HepG2 (cell line): ENCODE results near the gene CCDC106. TPM values are rescaled to one million over a fixed set of nuclear protein-coding genes. Genes with fewer than 3 reads are reported as not detected.

ENCODE experiments used
- DNMT3B ChIP-seq: conservative IDR thresholded peaks from 2 replicates; pipeline ENCODE4 v1.6.1; 2016; ENCODE audit warnings: missing biosample characterization, control low read depth
- GATAD1 ChIP-seq: IDR thresholded peaks from 2 replicates; pipeline ENCODE4 v1.6.1; 2016; ENCODE audit warnings: missing genetic modification reagents, missing compliant biosample characterization
- KLF9 ChIP-seq: IDR thresholded peaks from 2 replicates; pipeline ENCODE4 v1.6.1; 2016; ENCODE audit warnings: low read depth
- NFE2 ChIP-seq: sonication (generic); formaldehyde crosslinking; IDR thresholded peaks from 2 replicates; pipeline ENCODE4 v1.4.0; 2020; ENCODE audit warnings: missing genetic modification reagents
- RFXAP ChIP-seq: sonication (generic); formaldehyde crosslinking; IDR thresholded peaks from 2 replicates; pipeline ENCODE4 v1.4.0; 2020; ENCODE audit warnings: missing genetic modification reagents, borderline replicate concordance
- SP2 ChIP-seq: sonication (generic); formaldehyde crosslinking; IDR thresholded peaks from 2 replicates; pipeline ENCODE4 v1.5.1; 2020; ENCODE audit warnings: mild to moderate bottlenecking, missing genetic modification reagents
- ZFP41 ChIP-seq: sonication (generic); formaldehyde crosslinking; IDR thresholded peaks from 2 replicates; pipeline ENCODE4 v1.4.0; 2020; ENCODE audit warnings: mild to moderate bottlenecking, missing genetic modification reagents, borderline replicate concordance
- ZNF276 ChIP-seq: sonication (generic); formaldehyde crosslinking; IDR thresholded peaks from 2 replicates; pipeline ENCODE4 v1.4.0; 2020; ENCODE audit warnings: mild to moderate bottlenecking, low read depth, missing genetic modification reagents
- ZNF333 ChIP-seq: sonication (generic); formaldehyde crosslinking; IDR thresholded peaks from 2 replicates; pipeline ENCODE4 v1.4.0; 2020; ENCODE audit warnings: mild to moderate bottlenecking, missing genetic modification reagents, borderline replicate concordance
- ZNF605 ChIP-seq: sonication (generic); formaldehyde crosslinking; IDR thresholded peaks from 2 replicates; pipeline ENCODE4 v1.8.0; 2022; ENCODE audit warnings: mild to moderate bottlenecking, missing genetic modification reagents
- ZNF790 ChIP-seq: sonication (generic); formaldehyde crosslinking; IDR thresholded peaks from 2 replicates; pipeline ENCODE4 v1.8.0; 2022; ENCODE audit warnings: missing genetic modification reagents, mild to moderate bottlenecking, borderline replicate concordance
- ZNF792 ChIP-seq: IDR thresholded peaks from 2 replicates; pipeline ENCODE4 v1.6.1; 2016
- ZNF839 ChIP-seq: sonication (generic); formaldehyde crosslinking; IDR thresholded peaks from 2 replicates; pipeline ENCODE4 v1.4.0; 2020; ENCODE audit warnings: missing genetic modification reagents, mild to moderate bottlenecking, borderline replicate concordance
- ZXDC ChIP-seq: sonication (generic); formaldehyde crosslinking; IDR thresholded peaks from 2 replicates; pipeline ENCODE4 v1.5.0; 2020; ENCODE audit warnings: mild to moderate bottlenecking, missing genetic modification reagents
- polyA plus RNA-seq, 8 experiments: library from polyadenylated mRNA; depleted of rRNA in 3 of 8; stranded (reverse) in 7 of 8; unstranded in 1 of 8; fragments of >200 nt; fragmentation: Illumina TruSeq in 4 of 8; extraction: Trizol in 4 of 8; gene quantifications; 2 replicates each; pipeline versions ENCODE4 v1.2.1 to v1.2.3, GENCODE V29; 2011 to 2016; ENCODE audit warnings: low read depth in 4 of 8, missing spikeins in 1 of 8, mixed read lengths in 1 of 8; ENCODE audit not compliant: insufficient read depth in 1 of 8
- total RNA-seq, 5 experiments: library from RNA; depleted of rRNA; stranded (reverse); fragments of >200 nt; fragmentation: Illumina TruSeq; extraction: Trizol; gene quantifications; 2 replicates each; pipeline ENCODE4 v1.2.3, GENCODE V29; 2016; ENCODE audit warnings: low read depth in 1 of 5
- TF ChIP-seq, protein P1 (sequence below): sonication (generic); formaldehyde crosslinking; conservative IDR thresholded peaks from 2 replicates; pipeline ENCODE4 v1.8.0; 2022; ENCODE audit warnings: mild to moderate bottlenecking, moderate library complexity, missing genetic modification reagents
- TF ChIP-seq, protein P2 (sequence below): sonication (generic); formaldehyde crosslinking; IDR thresholded peaks from 2 replicates; pipeline ENCODE4 v1.4.0; 2020; ENCODE audit warnings: missing genetic modification reagents, borderline replicate concordance
- TF ChIP-seq, protein P3 (sequence below): sonication (generic); formaldehyde crosslinking; IDR thresholded peaks from 2 replicates; pipeline ENCODE4 v1.8.1; 2023; ENCODE audit warnings: mild to moderate bottlenecking, inconsistent platforms, moderate library complexity, missing genetic modification reagents, borderline replicate concordance

The CCDC106 gene
- total and polyA plus RNA-seq, 2 of the 13 experiments (the other 11 are each of a cell fraction or from before 2014, with no cell fraction given) = 4.7 to 8.8 TPM

GRCh38 chr19:55654868-55655647 is 7.0 kb downstream of the CCDC106 start, which contains the start of gene U2AF2 (continued):
- 0 out of 2 replicates have a peak, but pooled peaks have one; percentile 53 for TF ChIP-seq ZNF276 (CRISPR knock-in tag)
- TF ChIP-seq NFE2 (CRISPR knock-in tag) = no peak
- TF ChIP-seq GATAD1 (CRISPR knock-in tag) = peak; percentile 81
- TF ChIP-seq ZNF839 (CRISPR knock-in tag) = no peak
- TF ChIP-seq ZNF605 (CRISPR knock-in tag) = 0 out of 2 replicates have a peak, but pooled peaks have one; percentile 17
- TF ChIP-seq, protein P1, sequence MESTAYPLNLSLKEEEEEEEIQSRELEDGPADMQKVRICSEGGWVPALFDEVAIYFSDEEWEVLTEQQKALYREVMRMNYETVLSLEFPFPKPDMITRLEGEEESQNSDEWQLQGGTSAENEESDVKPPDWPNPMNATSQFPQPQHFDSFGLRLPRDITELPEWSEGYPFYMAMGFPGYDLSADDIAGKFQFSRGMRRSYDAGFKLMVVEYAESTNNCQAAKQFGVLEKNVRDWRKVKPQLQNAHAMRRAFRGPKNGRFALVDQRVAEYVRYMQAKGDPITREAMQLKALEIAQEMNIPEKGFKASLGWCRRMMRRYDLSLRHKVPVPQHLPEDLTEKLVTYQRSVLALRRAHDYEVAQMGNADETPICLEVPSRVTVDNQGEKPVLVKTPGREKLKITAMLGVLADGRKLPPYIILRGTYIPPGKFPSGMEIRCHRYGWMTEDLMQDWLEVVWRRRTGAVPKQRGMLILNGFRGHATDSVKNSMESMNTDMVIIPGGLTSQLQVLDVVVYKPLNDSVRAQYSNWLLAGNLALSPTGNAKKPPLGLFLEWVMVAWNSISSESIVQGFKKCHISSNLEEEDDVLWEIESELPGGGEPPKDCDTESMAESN (CRISPR knock-in tag) = no peak
- 0 out of 2 replicates have a peak, but pooled peaks have one; percentile 11 for TF ChIP-seq DNMT3B (CRISPR knock-in tag)
- TF ChIP-seq, protein P2, sequence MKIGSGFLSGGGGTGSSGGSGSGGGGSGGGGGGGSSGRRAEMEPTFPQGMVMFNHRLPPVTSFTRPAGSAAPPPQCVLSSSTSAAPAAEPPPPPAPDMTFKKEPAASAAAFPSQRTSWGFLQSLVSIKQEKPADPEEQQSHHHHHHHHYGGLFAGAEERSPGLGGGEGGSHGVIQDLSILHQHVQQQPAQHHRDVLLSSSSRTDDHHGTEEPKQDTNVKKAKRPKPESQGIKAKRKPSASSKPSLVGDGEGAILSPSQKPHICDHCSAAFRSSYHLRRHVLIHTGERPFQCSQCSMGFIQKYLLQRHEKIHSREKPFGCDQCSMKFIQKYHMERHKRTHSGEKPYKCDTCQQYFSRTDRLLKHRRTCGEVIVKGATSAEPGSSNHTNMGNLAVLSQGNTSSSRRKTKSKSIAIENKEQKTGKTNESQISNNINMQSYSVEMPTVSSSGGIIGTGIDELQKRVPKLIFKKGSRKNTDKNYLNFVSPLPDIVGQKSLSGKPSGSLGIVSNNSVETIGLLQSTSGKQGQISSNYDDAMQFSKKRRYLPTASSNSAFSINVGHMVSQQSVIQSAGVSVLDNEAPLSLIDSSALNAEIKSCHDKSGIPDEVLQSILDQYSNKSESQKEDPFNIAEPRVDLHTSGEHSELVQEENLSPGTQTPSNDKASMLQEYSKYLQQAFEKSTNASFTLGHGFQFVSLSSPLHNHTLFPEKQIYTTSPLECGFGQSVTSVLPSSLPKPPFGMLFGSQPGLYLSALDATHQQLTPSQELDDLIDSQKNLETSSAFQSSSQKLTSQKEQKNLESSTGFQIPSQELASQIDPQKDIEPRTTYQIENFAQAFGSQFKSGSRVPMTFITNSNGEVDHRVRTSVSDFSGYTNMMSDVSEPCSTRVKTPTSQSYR (CRISPR knock-in tag) = 0 out of 2 replicates have a peak, but pooled peaks have one; percentile 9
- TF ChIP-seq ZFP41 (CRISPR knock-in tag) = peak; percentile 11; the same call in 1 of the 2 replicates
- TF ChIP-seq ZXDC = peak; percentile 75; the same call in 1 of the 2 replicates
- TF ChIP-seq RFXAP (CRISPR knock-in tag) = peak; percentile 76
- TF ChIP-seq SP2 (CRISPR knock-in tag) = 0 out of 2 replicates have a peak, but pooled peaks have one; percentile 46
- no peak for TF ChIP-seq KLF9 (CRISPR knock-in tag)
- TF ChIP-seq ZNF790 (CRISPR knock-in tag) = 0 out of 2 replicates have a peak, but pooled peaks have one; percentile 36
- TF ChIP-seq, protein P3, sequence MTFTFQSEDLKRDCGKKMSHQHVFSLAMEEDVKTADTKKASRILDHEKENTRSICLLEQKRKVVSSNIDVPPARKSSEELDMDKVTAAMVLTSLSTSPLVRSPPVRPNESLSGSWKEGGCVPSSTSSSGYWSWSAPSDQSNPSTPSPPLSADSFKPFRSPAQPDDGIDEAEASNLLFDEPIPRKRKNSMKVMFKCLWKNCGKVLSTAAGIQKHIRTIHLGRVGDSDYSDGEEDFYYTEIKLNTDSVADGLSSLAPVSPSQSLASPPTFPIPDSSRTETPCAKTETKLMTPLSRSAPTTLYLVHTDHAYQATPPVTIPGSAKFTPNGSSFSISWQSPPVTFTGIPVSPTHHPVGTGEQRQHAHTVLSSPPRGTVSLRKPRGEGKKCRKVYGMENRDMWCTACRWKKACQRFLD (CRISPR knock-in tag) = peak; percentile 79; the same call in 1 of the 2 replicates
- TF ChIP-seq ZNF792 (CRISPR knock-in tag) = peak; percentile 17; the same call in 1 of the 2 replicates
- 0 out of 2 replicates have a peak, but pooled peaks have one; percentile 53 for TF ChIP-seq ZNF333
